Measurements from ENCODE around the gene CREG2.

- TF ChIP-seq CTCF (IDR thresholded peaks at IDR 0.05): no peak
- TF ChIP-seq POLR2A (IDR thresholded peaks at IDR 0.05): no peak
- no peak for TF ChIP-seq POLR2AphosphoS5 (IDR thresholded peaks at IDR 0.05)
- TF ChIP-seq EP300 (IDR thresholded peaks at IDR 0.05): no peak
Measured at GRCh38 chr2:101296371-101296770, 90.9 kb downstream of the CREG2 start.
